ENCODE results near the gene ARID5B. TPM values are rescaled to one million over a fixed set of nuclear protein-coding genes. Genes with fewer than 3 reads are reported as not detected.

The ARID5B gene
- polyA plus RNA-seq, 1 donor: 55.4 TPM

- no peak for DNase-seq
Observed at GRCh38 chr10:62050893-62051433, 149.5 kb downstream of the ARID5B start.

- no peak for DNase-seq
Observed at GRCh38 chr10:62052276-62052675, 150.8 kb downstream of the ARID5B start.

GRCh38 chr10:62053860-62054259 is 152.4 kb downstream of the ARID5B start:
- no peak for DNase-seq

- DNase-seq: no peak
Observed at GRCh38 chr10:62054408-62054807, 152.9 kb downstream of the ARID5B start.

DNA sequence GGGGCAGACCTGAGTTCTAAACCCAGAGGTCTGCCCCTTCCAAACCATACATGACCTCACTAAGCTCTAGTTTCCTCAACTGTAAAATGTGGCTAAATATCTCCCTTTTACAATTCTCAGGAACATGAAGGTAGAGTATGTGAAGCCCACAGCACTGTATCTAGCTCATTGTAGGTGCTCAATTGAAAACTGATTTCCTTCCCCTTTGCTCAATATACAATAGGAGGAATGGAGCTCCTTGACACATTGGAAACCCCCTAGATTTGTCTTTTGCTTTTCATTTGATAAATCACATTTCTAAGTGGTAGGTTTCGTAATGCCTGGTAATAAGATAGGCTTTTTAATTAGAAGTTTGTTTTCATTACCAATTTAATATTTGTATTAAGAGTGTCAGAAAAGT is 153.3 kb downstream of the ARID5B start:
- no peak for DNase-seq

GRCh38 chr10:62056219-62056618 is 154.7 kb downstream of the ARID5B start:
- no peak for DNase-seq

GRCh38 chr10:62056698-62057097 is 155.2 kb downstream of the ARID5B start:
- DNase-seq: no peak

DNA sequence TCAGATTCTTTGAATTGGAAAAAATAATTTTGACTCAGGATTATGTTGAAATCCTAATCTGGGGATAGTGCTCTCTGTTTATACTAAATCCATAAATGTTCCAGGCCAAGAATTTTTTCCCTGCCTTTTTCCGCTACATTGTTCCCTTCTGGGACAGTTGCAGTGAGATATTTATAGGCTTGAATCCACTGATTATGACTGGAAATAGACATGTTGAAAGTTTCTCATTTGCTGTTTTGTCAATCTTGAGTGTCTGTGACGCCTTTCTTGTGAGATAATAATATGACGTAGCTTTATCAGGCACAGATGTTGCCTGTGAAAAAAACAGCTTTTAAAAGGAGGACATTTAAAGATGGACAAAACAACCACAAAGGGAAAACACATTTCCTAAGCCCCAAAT is 155.9 kb downstream of the ARID5B start:
- DNase-seq: no peak

DNA sequence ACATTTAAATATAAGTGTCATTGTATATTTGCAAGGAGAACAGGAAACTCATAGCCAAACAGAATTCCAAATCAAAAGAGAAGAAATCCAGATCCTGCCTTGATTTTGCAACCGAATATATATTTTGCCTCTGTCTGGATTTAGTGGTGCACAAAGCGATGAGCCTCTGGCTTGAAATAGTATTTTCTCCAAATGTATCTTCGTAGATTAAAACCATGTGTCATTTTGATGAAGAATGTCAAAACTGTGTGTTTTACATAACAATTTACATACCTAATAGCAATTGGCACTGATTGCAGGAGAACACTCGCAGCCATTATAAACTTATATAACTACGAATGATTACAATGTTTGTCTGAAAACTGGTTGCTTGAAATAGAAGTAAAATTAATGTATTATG is 156.4 kb downstream of the ARID5B start:
- DNase-seq: no peak

- no peak for DNase-seq
Observed at GRCh38 chr10:62058476-62058875, 157.0 kb downstream of the ARID5B start.

- no peak for DNase-seq
Observed at GRCh38 chr10:62058896-62059216, 157.4 kb downstream of the ARID5B start.

GRCh38 chr10:62059217-62059920 is 157.9 kb downstream of the ARID5B start:
- DNase-seq: no peak

- DNase-seq: no peak
Observed at GRCh38 chr10:62062028-62062427, 160.5 kb downstream of the ARID5B start.

- DNase-seq: no peak
Observed at GRCh38 chr10:62062752-62063512, 161.4 kb downstream of the ARID5B start.

GRCh38 chr10:62063795-62064472 is 162.4 kb downstream of the ARID5B start:
- no peak for DNase-seq

GRCh38 chr10:62067560-62067959 is 166.1 kb downstream of the ARID5B start:
- no peak for DNase-seq

DNA sequence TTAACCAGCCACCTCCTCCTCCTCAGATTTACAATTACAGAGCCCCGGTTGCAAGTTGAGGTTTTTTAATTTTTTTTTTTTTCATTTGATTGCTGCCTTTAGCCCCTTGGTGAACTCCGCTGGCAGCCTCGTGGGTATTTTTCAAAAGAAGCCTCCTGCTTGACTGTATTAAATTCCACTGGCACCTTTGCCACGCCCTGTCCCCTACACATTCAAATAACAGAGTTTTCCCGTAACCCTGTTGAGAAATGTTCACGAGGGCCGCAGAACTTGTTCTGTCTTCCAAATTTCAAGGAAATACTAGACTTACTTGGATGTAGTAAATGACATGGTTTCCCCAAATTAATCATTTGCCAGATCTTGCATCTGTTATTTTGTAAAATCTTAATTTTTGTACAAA is 167.0 kb downstream of the ARID5B start:
- no peak for DNase-seq

GRCh38 chr10:62069452-62070178 is 168.1 kb downstream of the ARID5B start:
- no peak for DNase-seq

DNA sequence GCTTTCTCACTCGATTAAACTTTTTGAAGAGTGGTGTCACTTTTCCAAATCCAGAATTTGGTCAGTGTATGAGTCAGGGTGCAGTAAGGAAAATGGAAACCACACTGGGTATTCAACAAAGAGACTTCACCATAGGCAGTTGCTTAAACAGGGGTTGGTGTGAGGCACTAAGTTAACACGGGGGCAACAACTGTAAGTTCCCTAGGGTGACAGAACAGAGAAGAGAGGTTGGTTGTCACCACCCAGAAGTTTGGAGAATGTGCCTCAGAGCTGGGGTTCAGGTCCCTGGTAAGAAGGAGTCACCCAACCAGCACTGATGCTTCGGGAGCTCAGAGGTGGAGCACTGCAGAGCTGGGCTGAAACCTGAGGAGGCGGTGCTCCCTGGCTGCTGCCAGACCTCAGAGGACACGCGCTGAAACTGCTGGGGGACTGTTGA is 170.4 kb downstream of the ARID5B start:
- no peak for DNase-seq

DNA sequence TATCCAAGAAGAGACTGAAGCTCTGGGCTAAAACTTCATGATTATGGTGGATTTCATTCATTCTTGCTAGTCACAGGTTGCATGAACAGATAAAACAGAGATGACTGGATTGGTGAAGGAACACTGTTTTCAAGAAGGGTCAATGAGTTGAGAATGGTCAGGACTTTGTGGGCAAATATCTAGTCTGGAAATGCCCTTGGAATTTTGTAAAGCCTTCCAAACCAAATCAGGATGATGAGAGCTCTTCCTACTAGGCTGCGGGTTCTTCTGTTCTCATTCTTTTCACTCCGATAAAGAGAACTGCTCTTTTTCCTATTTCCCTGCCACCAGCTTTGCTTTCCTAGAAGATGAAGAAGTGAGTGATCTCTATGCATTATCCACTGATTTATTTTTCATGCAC is 171.4 kb downstream of the ARID5B start:
- no peak for DNase-seq

DNA sequence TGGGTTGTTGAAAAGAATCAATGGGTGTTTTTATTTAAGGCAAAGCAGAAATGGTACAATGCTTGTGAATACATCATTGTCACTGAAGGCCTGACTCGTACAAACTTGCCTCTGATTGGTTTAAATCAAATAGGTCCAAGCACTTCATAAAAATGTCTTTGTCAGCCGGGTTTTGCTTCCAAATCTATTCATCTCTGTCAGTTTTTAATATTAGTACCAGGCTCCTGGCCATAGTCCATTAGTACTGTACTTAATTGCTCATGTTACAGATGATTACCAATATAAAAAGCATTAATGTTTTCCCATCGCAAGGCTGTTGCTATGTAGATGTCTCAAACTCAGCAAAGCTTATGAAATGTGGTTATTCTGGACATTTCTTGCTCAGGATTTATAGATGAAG is 171.9 kb downstream of the ARID5B start:
- no peak for DNase-seq

GRCh38 chr10:62075414-62075813 is 173.9 kb downstream of the ARID5B start:
- DNase-seq: no peak
